Lower leg skin (tissue), 3 donors: ENCODE results near the gene KNCN.

ENCODE experiments used
- CTCF ChIP-seq, 3 donors: fragments of 450-650 bp; IDR thresholded peaks; one replicate each; pipeline ENCODE4 v1.5.1; 2016; ENCODE audit warnings: antibody characterized with exemption in 3 of 3, mild to moderate bottlenecking in 3 of 3, moderate library complexity in 2 of 3
- POLR2A ChIP-seq, 2 donors: fragments of 450-650 bp; IDR thresholded peaks; one replicate each; pipeline ENCODE4 v1.6.1; 2016 to 2017; ENCODE audit warnings: antibody characterized with exemption in 2 of 2, mild to moderate bottlenecking in 1 of 2, moderate library complexity in 1 of 2

GRCh38 chr1:46521414-46521813 is 30.0 kb downstream of the KNCN start:
- TF ChIP-seq CTCF (IDR thresholded peaks at IDR 0.05) (no peak), POLR2A (IDR thresholded peaks at IDR 0.05) (no peak)
